Immature natural killer cell (primary cell): Measurements from ENCODE around the gene PAOX. TPM values are rescaled to one million over a fixed set of nuclear protein-coding genes. Genes with fewer than 3 reads are reported as not detected.
"Not testable (repeated sequence)": the region's sequence is repeated elsewhere in the genome, so short reads cannot be mapped to it uniquely, and the experiment has no call there.

Source experiments
- DNase-seq, 3 donors: peaks; one replicate each; pipeline ENCODE4 v3.0.0; 2022; ENCODE audit warnings: mixed read lengths in 1 of 3
- H3K27ac Mint-ChIP-seq, 6 donors: one replicate each; pipeline ENCODE4 v1.8.0; 2020; ENCODE audit warnings: mixed read lengths in 6 of 6, mild to moderate bottlenecking in 5 of 6, inconsistent platforms in 4 of 6, moderate library complexity in 3 of 6
- H3K27me3 Mint-ChIP-seq, 3 donors: one replicate each; pipeline ENCODE4 v1.8.0; 2020 to 2021; ENCODE audit warnings: low read depth in 3 of 3, mild to moderate bottlenecking in 3 of 3, mixed read lengths in 3 of 3, moderate library complexity in 3 of 3, inconsistent platforms in 1 of 3
- H3K36me3 Mint-ChIP-seq, 3 donors: one replicate each; pipeline ENCODE4 v1.8.0; 2020; ENCODE audit warnings: mixed read lengths in 3 of 3, inconsistent platforms in 2 of 3, mild to moderate bottlenecking in 2 of 3
- H3K4me1 Mint-ChIP-seq, 2 donors: one replicate each; pipeline ENCODE4 v1.8.0; 2020; ENCODE audit warnings: inconsistent platforms in 2 of 2, mild to moderate bottlenecking in 2 of 2, mixed read lengths in 2 of 2, moderate library complexity in 1 of 2
- H3K4me3 Mint-ChIP-seq, 5 donors: one replicate each; pipeline ENCODE4 v1.8.0; 2020; ENCODE audit warnings: mild to moderate bottlenecking in 5 of 5, mixed read lengths in 5 of 5, inconsistent platforms in 3 of 5, moderate library complexity in 3 of 5
- H3K9me3 Mint-ChIP-seq, 6 donors: one replicate each; pipeline ENCODE4 v1.8.0; 2020; ENCODE audit warnings: mild to moderate bottlenecking in 6 of 6, mixed read lengths in 6 of 6, inconsistent platforms in 4 of 6, moderate library complexity in 3 of 6
- polyA plus RNA-seq, 3 donors: library from polyadenylated mRNA; unstranded; fragments of 300-500 nt; fragmentation: Illumina TruSeq; gene quantifications; one replicate each; pipeline ENCODE4 v1.2.3, GENCODE V29; 2021

Gene PAOX
- polyA plus RNA-seq, 3 donors from 2014 or later: 10.5 to 13.0 (median 11.0) TPM

- Mint-ChIP-seq H3K36me3 (no peaks in the 10 kb centered on the region), H3K4me3 (peak overlapping the region in 4 of 5 donors; percentile 36 to 89 (median 48)), H3K4me1 (peaks cover 13% of the 10 kb centered on the region in 2 donors), H3K27me3 (peaks cover 0 to 2% (median 0%) of the 10 kb centered on the region in 3 donors), H3K27ac (no peak overlapping the region), H3K9me3 (no peaks in the 10 kb centered on the region)
- DNase-seq: no peak
Observed at GRCh38 chr10:133377025-133377817, 1.8 kb upstream of the PAOX start.

- H3K27me3 Mint-ChIP-seq: peaks cover 0 to 2% (median 0%) of the 10 kb centered on the region in 3 donors
- no peak for DNase-seq
- no peaks in the 10 kb centered on the region for H3K9me3 Mint-ChIP-seq
- H3K4me1 Mint-ChIP-seq: peaks cover 13% of the 10 kb centered on the region in 2 donors
- peak overlapping the region; percentile 79 to 89 (median 83) for H3K4me3 Mint-ChIP-seq
- peak overlapping the region in 1 of 6 donors; percentile 16 for H3K27ac Mint-ChIP-seq
- no peaks in the 10 kb centered on the region for H3K36me3 Mint-ChIP-seq
Observed at GRCh38 chr10:133377818-133378250, 1.2 kb upstream of the PAOX start.

- peak overlapping the region; percentile 79 to 89 (median 83) for H3K4me3 Mint-ChIP-seq
- DNase-seq: peak; percentile 42 to 55 (median 54)
- no peaks in the 10 kb centered on the region for H3K9me3 Mint-ChIP-seq
- H3K36me3 Mint-ChIP-seq: no peaks in the 10 kb centered on the region
- peaks cover 11 to 13% of the 10 kb centered on the region in 2 donors for H3K4me1 Mint-ChIP-seq
- peak overlapping the region in 2 of 6 donors; percentile 16 to 60 for H3K27ac Mint-ChIP-seq
- H3K27me3 Mint-ChIP-seq: peaks cover 0 to 2% (median 0%) of the 10 kb centered on the region in 3 donors
Observed at GRCh38 chr10:133378251-133379096, 588 bp upstream of the PAOX start.

GRCh38 chr10:133379801-133380666 lies 972 bp downstream of the PAOX start:
- Mint-ChIP-seq H3K27ac (peak overlapping the region in 1 of 6 donors; percentile 22), H3K4me1 (peaks cover 7 to 8% of the 10 kb centered on the region in 2 donors), H3K9me3 (no peaks in the 10 kb centered on the region), H3K4me3 (peak overlapping the region; percentile 59 to 75 (median 70)), H3K36me3 (no peaks in the 10 kb centered on the region), H3K27me3 (peaks cover 0 to 2% (median 0%) of the 10 kb centered on the region in 3 donors)
- DNase-seq: no peak

GRCh38 chr10:133381036-133381435 lies 2.0 kb downstream of the PAOX start:
- peak overlapping the region in 1 of 5 donors; percentile 70 for H3K4me3 Mint-ChIP-seq
- no peaks in the 10 kb centered on the region for H3K36me3 Mint-ChIP-seq
- peaks cover 0 to 2% (median 0%) of the 10 kb centered on the region in 3 donors for H3K27me3 Mint-ChIP-seq
- peaks cover 7 to 8% of the 10 kb centered on the region in 2 donors for H3K4me1 Mint-ChIP-seq
- no peak for DNase-seq
- no peaks in the 10 kb centered on the region for H3K9me3 Mint-ChIP-seq
- H3K27ac Mint-ChIP-seq: no peak overlapping the region

GRCh38 chr10:133383551-133383950 lies 4.5 kb downstream of the PAOX start:
- no peaks in the 10 kb centered on the region for H3K36me3 Mint-ChIP-seq
- H3K27ac Mint-ChIP-seq: no peak overlapping the region
- H3K9me3 Mint-ChIP-seq: no peaks in the 10 kb centered on the region
- H3K4me1 Mint-ChIP-seq: peaks cover 11 to 12% of the 10 kb centered on the region in 2 donors
- H3K4me3 Mint-ChIP-seq: no peak overlapping the region
- DNase-seq: no peak
- H3K27me3 Mint-ChIP-seq: peaks cover 0 to 2% (median 0%) of the 10 kb centered on the region in 3 donors

GRCh38 chr10:133384071-133384470 lies 5.0 kb downstream of the PAOX start:
- Mint-ChIP-seq H3K4me3 (no peak overlapping the region), H3K27ac (no peak overlapping the region), H3K27me3 (peaks cover 0 to 2% (median 1%) of the 10 kb centered on the region in 3 donors), H3K4me1 (peaks cover 16 to 18% of the 10 kb centered on the region in 2 donors), H3K9me3 (no peaks in the 10 kb centered on the region), H3K36me3 (no peaks in the 10 kb centered on the region)
- DNase-seq: no peak

GRCh38 chr10:133385214-133385613 lies 6.2 kb downstream of the PAOX start:
- H3K4me1 Mint-ChIP-seq: peaks cover 24 to 28% of the 10 kb centered on the region in 2 donors
- peaks cover 5 to 6% (median 5%) of the 10 kb centered on the region in 3 donors for H3K27me3 Mint-ChIP-seq
- DNase-seq: no peak
- H3K4me3 Mint-ChIP-seq: no peak overlapping the region
- no peaks in the 10 kb centered on the region for H3K36me3 Mint-ChIP-seq
- H3K27ac Mint-ChIP-seq: no peak overlapping the region
- no peaks in the 10 kb centered on the region for H3K9me3 Mint-ChIP-seq

- H3K9me3 Mint-ChIP-seq, H3K27me3 Mint-ChIP-seq: not testable (repeated sequence)
Observed at GRCh38 chr10:133386951-133387350, 7.9 kb downstream of the PAOX start.

GRCh38 chr10:133388236-133388972 lies 9.3 kb downstream of the PAOX start:
- peak overlapping the region; percentile 72 to 95 (median 82) for H3K4me3 Mint-ChIP-seq
- H3K36me3 Mint-ChIP-seq: no peaks in the 10 kb centered on the region
- no peaks in the 10 kb centered on the region for H3K9me3 Mint-ChIP-seq
- no peak for DNase-seq
- peaks cover 38 to 45% of the 10 kb centered on the region in 2 donors for H3K4me1 Mint-ChIP-seq
- peak overlapping the region; percentile 88 to 96 (median 94) for H3K27ac Mint-ChIP-seq
- H3K27me3 Mint-ChIP-seq: peaks cover 5 to 10% (median 7%) of the 10 kb centered on the region in 3 donors

More at GRCh38 chr10:133386951-133387350, 7.9 kb downstream of the PAOX start:
- not testable (repeated sequence) for DNase-seq, H3K36me3 Mint-ChIP-seq, H3K27ac Mint-ChIP-seq, H3K4me3 Mint-ChIP-seq
- peaks cover 38 to 39% of the 10 kb centered on the region in 2 donors for H3K4me1 Mint-ChIP-seq

- peak; percentile 59 to 68 (median 65) for DNase-seq
- Mint-ChIP-seq H3K27me3 (peaks cover 5 to 12% (median 7%) of the 10 kb centered on the region in 3 donors), H3K9me3 (no peaks in the 10 kb centered on the region), H3K36me3 (no peaks in the 10 kb centered on the region), H3K27ac (peak overlapping the region; percentile 88 to 96 (median 94)), H3K4me1 (peaks cover 38 to 46% of the 10 kb centered on the region in 2 donors), H3K4me3 (peak overlapping the region; percentile 72 to 95 (median 82))
Observed at GRCh38 chr10:133388973-133389818, 10.1 kb downstream of the PAOX start.
